ENCODE results near the gene SIPA1L2.

The SIPA1L2 gene

DNA sequence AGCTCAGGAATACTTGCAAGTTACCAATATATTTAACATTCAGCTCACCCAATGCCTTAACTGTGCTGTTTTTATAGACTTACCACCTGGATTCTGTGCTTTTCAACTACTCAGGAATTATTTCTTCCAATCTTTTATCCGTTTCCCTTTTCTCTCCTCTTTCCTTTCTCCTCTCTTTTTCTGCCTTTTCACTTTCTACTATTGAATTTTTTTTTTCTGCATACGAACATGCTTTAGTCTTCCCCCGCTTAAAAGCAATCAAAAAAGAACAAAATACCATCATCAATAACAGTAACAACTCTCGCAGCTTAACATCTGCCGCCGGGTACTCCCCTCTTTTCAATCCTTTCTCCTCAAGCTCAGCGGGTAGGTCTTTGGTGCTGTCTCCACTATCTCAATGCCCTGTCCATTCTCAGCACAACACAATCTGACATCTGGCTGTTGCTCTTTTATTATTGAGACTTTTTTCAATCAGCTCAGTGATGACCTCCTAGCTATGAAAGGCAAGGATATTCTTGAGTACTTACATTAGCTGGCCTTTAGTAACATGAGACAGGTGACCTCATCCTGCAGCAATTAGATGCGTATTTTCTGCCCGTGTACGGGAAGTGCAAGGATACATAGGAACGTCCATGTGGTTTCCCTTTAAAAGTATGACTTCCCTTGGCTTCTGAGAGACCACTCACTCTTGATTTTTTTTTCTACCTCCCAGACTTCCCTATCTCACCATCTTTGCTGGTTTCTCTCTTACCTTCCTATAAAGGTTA lies 40.2 kb upstream of the SIPA1L2 start:
- no peak for TF ChIP-seq POLR2AphosphoS5 (IDR thresholded peaks at IDR 0.05; ENCODE audit: low read depth)
- TF ChIP-seq SPI1 (IDR thresholded peaks at IDR 0.05; ENCODE audit: borderline replicate concordance, low read depth) = no peak
- TF ChIP-seq GABPA (IDR thresholded peaks at IDR 0.05; ENCODE audit: low read depth) = no peak
- TF ChIP-seq, protein P1, sequence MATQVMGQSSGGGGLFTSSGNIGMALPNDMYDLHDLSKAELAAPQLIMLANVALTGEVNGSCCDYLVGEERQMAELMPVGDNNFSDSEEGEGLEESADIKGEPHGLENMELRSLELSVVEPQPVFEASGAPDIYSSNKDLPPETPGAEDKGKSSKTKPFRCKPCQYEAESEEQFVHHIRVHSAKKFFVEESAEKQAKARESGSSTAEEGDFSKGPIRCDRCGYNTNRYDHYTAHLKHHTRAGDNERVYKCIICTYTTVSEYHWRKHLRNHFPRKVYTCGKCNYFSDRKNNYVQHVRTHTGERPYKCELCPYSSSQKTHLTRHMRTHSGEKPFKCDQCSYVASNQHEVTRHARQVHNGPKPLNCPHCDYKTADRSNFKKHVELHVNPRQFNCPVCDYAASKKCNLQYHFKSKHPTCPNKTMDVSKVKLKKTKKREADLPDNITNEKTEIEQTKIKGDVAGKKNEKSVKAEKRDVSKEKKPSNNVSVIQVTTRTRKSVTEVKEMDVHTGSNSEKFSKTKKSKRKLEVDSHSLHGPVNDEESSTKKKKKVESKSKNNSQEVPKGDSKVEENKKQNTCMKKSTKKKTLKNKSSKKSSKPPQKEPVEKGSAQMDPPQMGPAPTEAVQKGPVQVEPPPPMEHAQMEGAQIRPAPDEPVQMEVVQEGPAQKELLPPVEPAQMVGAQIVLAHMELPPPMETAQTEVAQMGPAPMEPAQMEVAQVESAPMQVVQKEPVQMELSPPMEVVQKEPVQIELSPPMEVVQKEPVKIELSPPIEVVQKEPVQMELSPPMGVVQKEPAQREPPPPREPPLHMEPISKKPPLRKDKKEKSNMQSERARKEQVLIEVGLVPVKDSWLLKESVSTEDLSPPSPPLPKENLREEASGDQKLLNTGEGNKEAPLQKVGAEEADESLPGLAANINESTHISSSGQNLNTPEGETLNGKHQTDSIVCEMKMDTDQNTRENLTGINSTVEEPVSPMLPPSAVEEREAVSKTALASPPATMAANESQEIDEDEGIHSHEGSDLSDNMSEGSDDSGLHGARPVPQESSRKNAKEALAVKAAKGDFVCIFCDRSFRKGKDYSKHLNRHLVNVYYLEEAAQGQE (IDR thresholded peaks at IDR 0.05; ENCODE audit: insufficient replicate concordance, low read depth) = no peak
- TF ChIP-seq CTCF (IDR thresholded peaks at IDR 0.05; ENCODE audit: insufficient read depth, low read length) = no peak
- Histone ChIP-seq H3K27ac (replicated peaks) (no peak overlapping the region), H3K4me3 (replicated peaks; ENCODE audit: insufficient read depth, low read length) (no peak overlapping the region), H3K27me3 (ENCODE audit: insufficient read depth, poor library complexity, severe bottlenecking) (no peaks in the 10 kb centered on the region)
- DNase-seq (ENCODE audit: low read depth in 1 of 2, low spot score in 1 of 2) = no peak

- DNase-seq (ENCODE audit: low read depth in 1 of 2, low spot score in 1 of 2) = no peak
- Histone ChIP-seq H3K27me3 (ENCODE audit: insufficient read depth, poor library complexity, severe bottlenecking) (no peaks in the 10 kb centered on the region), H3K27ac (replicated peaks) (no peak overlapping the region), H3K4me3 (replicated peaks; ENCODE audit: insufficient read depth, low read length) (no peak overlapping the region)
- TF ChIP-seq CTCF (IDR thresholded peaks at IDR 0.05; ENCODE audit: insufficient read depth, low read length) = no peak
- no peak for TF ChIP-seq GABPA (IDR thresholded peaks at IDR 0.05; ENCODE audit: low read depth)
- TF ChIP-seq, protein P1 (IDR thresholded peaks at IDR 0.05; ENCODE audit: insufficient replicate concordance, low read depth) = no peak
- TF ChIP-seq SPI1 (IDR thresholded peaks at IDR 0.05; ENCODE audit: borderline replicate concordance, low read depth) = no peak
- TF ChIP-seq POLR2AphosphoS5 (IDR thresholded peaks at IDR 0.05; ENCODE audit: low read depth) = no peak
Observed at GRCh38 chr1:232667778-232668165, 37.8 kb upstream of the SIPA1L2 start.

GRCh38 chr1:232667094-232667777 lies 37.3 kb upstream of the SIPA1L2 start:
- Histone ChIP-seq H3K27me3 (ENCODE audit: insufficient read depth, poor library complexity, severe bottlenecking) (no peaks in the 10 kb centered on the region), H3K4me3 (replicated peaks; ENCODE audit: insufficient read depth, low read length) (no peak overlapping the region), H3K27ac (replicated peaks) (no peak overlapping the region)
- TF ChIP-seq SPI1 (IDR thresholded peaks at IDR 0.05; ENCODE audit: borderline replicate concordance, low read depth) = no peak
- TF ChIP-seq CTCF (IDR thresholded peaks at IDR 0.05; ENCODE audit: insufficient read depth, low read length) = no peak
- TF ChIP-seq, protein P1 (IDR thresholded peaks at IDR 0.05; ENCODE audit: insufficient replicate concordance, low read depth) = no peak
- no peak for TF ChIP-seq GABPA (IDR thresholded peaks at IDR 0.05; ENCODE audit: low read depth)
- no peak for TF ChIP-seq POLR2AphosphoS5 (IDR thresholded peaks at IDR 0.05; ENCODE audit: low read depth)
- DNase-seq (ENCODE audit: low read depth in 1 of 2, low spot score in 1 of 2) = no peak

All from HL-60 (cell line).